A673 (cell line): ENCODE results near the gene PRKAG2.

ENCODE experiments used
- EZH2 ChIP-seq: fragments of 200-600 bp; sonication (generic); IDR thresholded peaks from 2 replicates; pipeline ENCODE4 v1.6.1; 2017; ENCODE audit warnings: borderline replicate concordance, low read depth, mild to moderate bottlenecking, mixed read lengths, antibody characterized with exemption, low read length; ENCODE audit not compliant: poor library complexity, severe bottlenecking
- TF ChIP-seq, protein P1 (sequence below): fragments of 300-800, 200-600 bp; sonication (generic); conservative IDR thresholded peaks from 2 replicates; pipeline ENCODE4 v1.5.1; 2017; ENCODE audit warnings: low read depth, mild to moderate bottlenecking, antibody characterized with exemption, low read length, moderate library complexity, mixed read lengths

DNA sequence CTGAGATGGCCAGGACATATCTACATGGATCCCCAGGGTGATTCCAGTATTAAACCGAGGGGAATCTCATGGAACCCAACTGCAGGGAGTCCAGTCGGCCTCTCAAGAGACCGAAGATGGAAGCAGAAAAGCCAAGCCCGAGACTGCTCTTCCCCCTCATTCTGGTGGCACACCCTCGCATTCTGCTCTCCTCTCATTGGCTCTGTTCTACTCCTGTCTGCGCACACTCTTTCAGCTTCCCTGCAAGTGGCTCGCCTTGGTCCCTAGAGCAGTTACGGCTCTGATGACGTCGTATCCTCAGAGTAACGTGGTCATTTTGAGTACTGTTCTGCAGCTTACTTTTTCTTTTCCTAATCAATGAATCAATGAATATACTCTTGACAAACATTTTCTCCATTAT is 284.6 kb downstream of the PRKAG2 start:
- TF ChIP-seq, protein P1, sequence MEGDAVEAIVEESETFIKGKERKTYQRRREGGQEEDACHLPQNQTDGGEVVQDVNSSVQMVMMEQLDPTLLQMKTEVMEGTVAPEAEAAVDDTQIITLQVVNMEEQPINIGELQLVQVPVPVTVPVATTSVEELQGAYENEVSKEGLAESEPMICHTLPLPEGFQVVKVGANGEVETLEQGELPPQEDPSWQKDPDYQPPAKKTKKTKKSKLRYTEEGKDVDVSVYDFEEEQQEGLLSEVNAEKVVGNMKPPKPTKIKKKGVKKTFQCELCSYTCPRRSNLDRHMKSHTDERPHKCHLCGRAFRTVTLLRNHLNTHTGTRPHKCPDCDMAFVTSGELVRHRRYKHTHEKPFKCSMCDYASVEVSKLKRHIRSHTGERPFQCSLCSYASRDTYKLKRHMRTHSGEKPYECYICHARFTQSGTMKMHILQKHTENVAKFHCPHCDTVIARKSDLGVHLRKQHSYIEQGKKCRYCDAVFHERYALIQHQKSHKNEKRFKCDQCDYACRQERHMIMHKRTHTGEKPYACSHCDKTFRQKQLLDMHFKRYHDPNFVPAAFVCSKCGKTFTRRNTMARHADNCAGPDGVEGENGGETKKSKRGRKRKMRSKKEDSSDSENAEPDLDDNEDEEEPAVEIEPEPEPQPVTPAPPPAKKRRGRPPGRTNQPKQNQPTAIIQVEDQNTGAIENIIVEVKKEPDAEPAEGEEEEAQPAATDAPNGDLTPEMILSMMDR = no peak
- TF ChIP-seq EZH2 = no peak
